K562 (cell line): ENCODE data around the gene EGFL6. TPM values are rescaled to one million over a fixed set of nuclear protein-coding genes. Genes with fewer than 3 reads are reported as not detected.

ENCODE experiments used
- ATAC-seq: fragments of 200-7000 bp; cut with Tn5 transposase; 3 replicates; pipeline ENCODE4 v1.9.1; 2020; ENCODE audit warnings: moderate library complexity
- BruUV-seq: library from RNA; stranded (reverse); fragments of 400-500 nt; replicated peaks from 2 replicates; lab custom pipeline; 2021; lab: Mats Ljungman, UMichigan
- CTCF ChIA-PET: fragments of 300-600 bp; formaldehyde crosslinking; extraction: SDS; loops from one replicate; lab custom pipeline; 2021; ENCODE audit warnings: low intra/inter-chr PET ratio; lab: Yijun Ruan, JAX
- POLR2A ChIA-PET: fragments of 300-600, 350-650 bp; sonication (Branson Sonifier 250); formaldehyde crosslinking; extraction: SDS; loops from one replicate; lab custom pipeline; 2021; ENCODE audit warnings: antibody characterized with exemption, inconsistent platforms; lab: Yijun Ruan, JAX
- DNase-seq, 4 experiments: peaks; one replicate each; pipeline versions ENCODE4 v3.0.0 to v3.0.0-alpha.2; 2011 to 2018; ENCODE audit warnings: low spot score in 3 of 4, mixed read lengths in 3 of 4; ENCODE audit errors: extremely low read depth in 1 of 4
- FAIRE-seq: peaks from 2 replicates; lab custom pipeline; 2011; peaks lifted over from hg19 to GRCh38; lab: Jason Lieb, UNC
- H2AFZ ChIP-seq: 2 replicates; pipeline ENCODE4 v1.6.0; 2011; ENCODE audit warnings: low read depth, low read length, control low read depth, inconsistent platforms
- H3K27ac ChIP-seq: fragments of 200-600 bp; 3 replicates; pipeline ENCODE4 v1.8.0; 2011; ENCODE audit warnings: low read depth, mild to moderate bottlenecking, control low read depth, inconsistent platforms, low read length, moderate library complexity, mixed read lengths; ENCODE audit errors: extremely low read depth
- H3K27me3 ChIP-seq, 2 experiments: fragments of 300-600 bp in 1 of 2; 2 replicates in 1 of 2; 3 replicates in 1 of 2; pipeline versions ENCODE4 v1.6.0 to v1.8.0; 2011; ENCODE audit warnings: inconsistent platforms in 2 of 2, low read length in 2 of 2, mild to moderate bottlenecking in 1 of 2, mixed read lengths in 1 of 2, moderate library complexity in 1 of 2; ENCODE audit not compliant: control insufficient read depth in 2 of 2, insufficient read depth in 2 of 2
- H3K36me3 ChIP-seq: fragments of 300-600 bp; 3 replicates; pipeline ENCODE4 v1.8.0; 2011; ENCODE audit warnings: mild to moderate bottlenecking, low read length, inconsistent platforms; ENCODE audit not compliant: control insufficient read depth, insufficient read depth
- H3K4me1 ChIP-seq, 2 experiments: fragments of 200-600 bp in 1 of 2; replicated peaks in 1 of 2; 2 replicates in 1 of 2; 3 replicates in 1 of 2; pipeline versions ENCODE4 v1.5.1 to v1.8.0; 2011; ENCODE audit warnings: inconsistent platforms in 2 of 2, low read length in 2 of 2, mild to moderate bottlenecking in 1 of 2, mixed read lengths in 1 of 2, moderate library complexity in 1 of 2; ENCODE audit not compliant: control insufficient read depth in 2 of 2, insufficient read depth in 2 of 2
- H3K4me2 ChIP-seq: 2 replicates; pipeline ENCODE4 v1.6.1; 2011; ENCODE audit warnings: low read length, control low read depth, inconsistent platforms, mixed read lengths; ENCODE audit not compliant: insufficient read depth
- H3K4me3 ChIP-seq: fragments of 200-600 bp; sonication (generic), shearing (Covaris generic); 2 replicates; pipeline ENCODE4 v1.5.1; 2016; ENCODE audit warnings: control low read depth, inconsistent platforms
- H3K79me2 ChIP-seq: fragments of 200-600 bp; 3 replicates; pipeline ENCODE4 v1.8.0; 2011; ENCODE audit warnings: low read length, inconsistent platforms; ENCODE audit not compliant: control insufficient read depth, insufficient read depth
- H3K9ac ChIP-seq, 2 experiments: 2 replicates each; pipeline versions ENCODE4 v1.6.0 to v1.6.1; 2011; ENCODE audit warnings: low read depth in 2 of 2, low read length in 2 of 2, control low read depth in 1 of 2, inconsistent platforms in 1 of 2, mild to moderate bottlenecking in 1 of 2, mixed read lengths in 1 of 2; ENCODE audit not compliant: insufficient read depth in 1 of 2
- H3K9me1 ChIP-seq: one replicate; pipeline ENCODE4 v1.6.0; 2011; ENCODE audit warnings: inconsistent platforms, mild to moderate bottlenecking, low read length, moderate library complexity; ENCODE audit not compliant: control insufficient read depth, insufficient read depth
- H3K9me3 ChIP-seq: replicated peaks from 2 replicates; pipeline ENCODE4 v1.5.1; 2011; ENCODE audit warnings: low read depth, low read length, inconsistent platforms; ENCODE audit not compliant: control insufficient read depth, insufficient read depth
- H4K20me1 ChIP-seq: replicated peaks from 2 replicates; pipeline ENCODE4 v1.6.1; 2011; ENCODE audit warnings: low read length, inconsistent platforms, mixed read lengths; ENCODE audit not compliant: control insufficient read depth, insufficient read depth
- AFF1 ChIP-seq, 2 experiments: fragments of 450-650 bp; IDR thresholded peaks; 2 replicates each; pipeline ENCODE4 v1.6.1; 2018; ENCODE audit warnings: mild to moderate bottlenecking in 2 of 2, low read depth in 1 of 2; ENCODE audit not compliant: partially characterized antibody in 2 of 2
- CC2D1A ChIP-seq: fragments of 450-650 bp; IDR thresholded peaks from 2 replicates; pipeline ENCODE4 v1.6.1; 2017; ENCODE audit warnings: mild to moderate bottlenecking
- GTF2A2 ChIP-seq: IDR thresholded peaks from 2 replicates; pipeline ENCODE4 v1.6.1; 2016; ENCODE audit warnings: mild to moderate bottlenecking, missing genetic modification characterization, missing compliant biosample characterization
- HDAC2 ChIP-seq: fragments of 450-650 bp; IDR thresholded peaks from 2 replicates; pipeline ENCODE4 v1.6.1; 2016; ENCODE audit warnings: mild to moderate bottlenecking
- HSF4 ChIP-seq: fragments of 250-450 bp; sonication (Bioruptor Pico); IDR thresholded peaks from 2 replicates; pipeline ENCODE4 v2.1.2; 2022; ENCODE audit warnings: mild to moderate bottlenecking, moderate library complexity, borderline replicate concordance
- IRF1 ChIP-seq: sonication (generic); formaldehyde crosslinking; IDR thresholded peaks from 2 replicates; pipeline ENCODE4 v1.8.0; 2022; ENCODE audit warnings: missing genetic modification reagents, mild to moderate bottlenecking, borderline replicate concordance
- PHF20 ChIP-seq: fragments of 450-650 bp; IDR thresholded peaks from 2 replicates; pipeline ENCODE4 v1.6.1; 2018; ENCODE audit not compliant: partially characterized antibody
- PTRF ChIP-seq: fragments of 450-650 bp; IDR thresholded peaks from 2 replicates; pipeline ENCODE4 v1.6.1; 2016; ENCODE audit warnings: mild to moderate bottlenecking, missing genetic modification characterization, missing compliant biosample characterization
- SFPQ ChIP-seq: fragments of 200-400 bp; formaldehyde crosslinking; IDR thresholded peaks from 2 replicates; pipeline ENCODE4 v1.6.1; 2017; ENCODE audit warnings: mild to moderate bottlenecking, low read depth, low read length, moderate library complexity
- SMARCC2 ChIP-seq: fragments of 450-650 bp; IDR thresholded peaks from 2 replicates; pipeline ENCODE4 v1.6.1; 2017; ENCODE audit warnings: antibody characterized with exemption, moderate library complexity, mild to moderate bottlenecking, low read depth
- TAF9B ChIP-seq: fragments of 450-650 bp; IDR thresholded peaks from 2 replicates; pipeline ENCODE4 v1.6.1; 2018; ENCODE audit warnings: mild to moderate bottlenecking; ENCODE audit not compliant: partially characterized antibody
- ZFX ChIP-seq: sonication (generic); formaldehyde crosslinking; IDR thresholded peaks from 2 replicates; pipeline ENCODE4 v1.8.0; 2022; ENCODE audit warnings: mild to moderate bottlenecking, missing genetic modification reagents, moderate library complexity
- ZNF445 ChIP-seq: fragments of 250-450 bp; sonication (Bioruptor Pico); IDR thresholded peaks from 2 replicates; pipeline ENCODE4 v1.4.0; 2020; ENCODE audit warnings: low read depth, mild to moderate bottlenecking, moderate library complexity
- WGBS: fragments of 100-300 bp; shearing (Covaris generic); methylation state at CpG from one replicate; pipeline ENCODE4 v1.1.6; 2016; ENCODE audit warnings: low coverage, mixed read lengths; ENCODE audit not compliant: insufficient coverage; ENCODE audit errors: missing lambda C conversion rate; 5-methylcytosine and 5-hydroxymethylcytosine counted together
- in situ Hi-C: fragments of 300-500 bp; cut with MboI; formaldehyde crosslinking; loops from 4 replicates; pipeline ENCODE4 v1.15.0; 2018; ENCODE audit warnings: inconsistent platforms, mixed read lengths
- intact Hi-C: fragments of 100-400 bp; cut with micrococcal nuclease; formaldehyde crosslinking; loops from 2 replicates; pipeline ENCODE4 v1.14.2; 2022
- polyA plus RNA-seq, 8 experiments: library from polyadenylated mRNA; depleted of rRNA in 4 of 8; stranded (reverse) in 5 of 8; unstranded in 3 of 8; fragments of >200 nt; fragmentation: Nextera tagmentation in 2 of 8; fragmentation: Illumina TruSeq in 1 of 8; extraction: Ambion mirVana in 2 of 8; extraction: Trizol in 1 of 8; gene quantifications; 2 replicates each; pipeline versions ENCODE4 v1.2.1 to v1.2.3, GENCODE V29; 2011 to 2014; ENCODE audit warnings: inconsistent platforms in 1 of 8, missing spikeins in 1 of 8
- total RNA-seq, 7 experiments: library from RNA; depleted of rRNA in 6 of 7; stranded (reverse); fragments of >200 nt in 6 of 7; fragmentation: Illumina TruSeq in 2 of 7; extraction: Trizol in 2 of 7; gene quantifications; 2 replicates each; pipeline versions ENCODE4 v1.2.1 to v1.2.3, GENCODE V29; 2011 to 2021; ENCODE audit warnings: low replicate concordance in 1 of 7
- TF ChIP-seq, protein P1 (sequence below): sonication (generic); formaldehyde crosslinking; IDR thresholded peaks from 2 replicates; pipeline ENCODE4 v1.8.1; 2023; ENCODE audit warnings: mild to moderate bottlenecking, missing genetic modification reagents

The EGFL6 gene
- total and polyA plus RNA-seq, 9 of the 15 experiments (the other 6 are each of a cell fraction or from before 2014, with no cell fraction given) = 0.01 TPM; not detected in 8

GRCh38 chrX:13520351-13520750, 49.0 kb upstream of the EGFL6 start (continued):
- TF ChIP-seq AFF1 (IDR thresholded peaks at IDR 0.05; ENCODE audit: low read depth in 1 of 2, partially characterized antibody in 2 of 2) (no peak), CC2D1A (no peak), ZNF445 (no peak)
- TF ChIP-seq, protein P1, sequence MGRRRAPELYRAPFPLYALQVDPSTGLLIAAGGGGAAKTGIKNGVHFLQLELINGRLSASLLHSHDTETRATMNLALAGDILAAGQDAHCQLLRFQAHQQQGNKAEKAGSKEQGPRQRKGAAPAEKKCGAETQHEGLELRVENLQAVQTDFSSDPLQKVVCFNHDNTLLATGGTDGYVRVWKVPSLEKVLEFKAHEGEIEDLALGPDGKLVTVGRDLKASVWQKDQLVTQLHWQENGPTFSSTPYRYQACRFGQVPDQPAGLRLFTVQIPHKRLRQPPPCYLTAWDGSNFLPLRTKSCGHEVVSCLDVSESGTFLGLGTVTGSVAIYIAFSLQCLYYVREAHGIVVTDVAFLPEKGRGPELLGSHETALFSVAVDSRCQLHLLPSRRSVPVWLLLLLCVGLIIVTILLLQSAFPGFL (CRISPR knock-in tag) = no peak

GRCh38 chrX:13520936-13521335, 48.5 kb upstream of the EGFL6 start:
- no peak overlapping the region for H3K9ac ChIP-seq
- intact Hi-C loops (no loop called here), in situ Hi-C loops (no loop called here)
- no peaks in the 10 kb centered on the region for H3K9me3 ChIP-seq
- no peaks in the 10 kb centered on the region for H4K20me1 ChIP-seq
- BruUV-seq = no TSS peak
- no peaks in the 10 kb centered on the region for H3K4me1 ChIP-seq
- no peaks in the 10 kb centered on the region for H3K36me3 ChIP-seq
- ChIA-PET CTCF (no interaction called here), POLR2A (no interaction called here)
- no peak overlapping the region for H3K27ac ChIP-seq
- DNase-seq (no peak), FAIRE-seq (no peak), ATAC-seq (no peak)
- no peaks in the 10 kb centered on the region for H3K9me1 ChIP-seq
- H2AFZ ChIP-seq = no peak overlapping the region
- no peak overlapping the region for H3K4me2 ChIP-seq
- no peak overlapping the region for H3K4me3 ChIP-seq
- no peaks in the 10 kb centered on the region for H3K79me2 ChIP-seq
- 20% methylated on average over 2 of the region's 2 CpGs for WGBS
- no peaks in the 10 kb centered on the region for H3K27me3 ChIP-seq
- TF ChIP-seq HSF4 (CRISPR knock-in tag) (no peak), PTRF (tag) (no peak), GTF2A2 (tag) (no peak), IRF1 (CRISPR knock-in tag) (no peak), HDAC2 (no peak), SFPQ (no peak), PHF20 (no peak), TAF9B (no peak), SMARCC2 (no peak), ZFX (no peak)
